T-helper 17 cell (primary cell): Measurements from ENCODE around the gene PACRG. TPM values are rescaled to one million over a fixed set of nuclear protein-coding genes. Genes with fewer than 3 reads are reported as not detected.
"Not testable (repeated sequence)": the region's sequence is repeated elsewhere in the genome, so short reads cannot be mapped to it uniquely, and the experiment has no call there.

Experiments used
- ATAC-seq: fragments of 150-1000 bp; cut with Tn5 transposase; 2 replicates; pipeline ENCODE4 v1.10.0; 2021; ENCODE audit warnings: mild to moderate bottlenecking, moderate library complexity
- DNase-seq, 3 donors: peaks; one replicate each; pipeline versions ENCODE4 v3.0.0 to v3.0.0-alpha.2; 2020 to 2021
- H3K9me3 ChIP-seq: one replicate; pipeline ENCODE4 v1.7.0; 2013; ENCODE audit warnings: low read length, mild to moderate bottlenecking; ENCODE audit not compliant: control insufficient read depth, poor library complexity, severe bottlenecking
- H3K27ac Mint-ChIP-seq: one replicate; pipeline ENCODE4 v1.8.0; 2022; ENCODE audit warnings: mild to moderate bottlenecking, moderate library complexity, mixed read lengths
- H3K27me3 Mint-ChIP-seq: one replicate; pipeline ENCODE4 v1.8.0; 2022; ENCODE audit warnings: mixed read lengths
- H3K36me3 Mint-ChIP-seq: one replicate; pipeline ENCODE4 v1.8.0; 2022; ENCODE audit warnings: low read depth, mixed read lengths
- H3K4me1 Mint-ChIP-seq: one replicate; pipeline ENCODE4 v1.8.0; 2022; ENCODE audit warnings: mild to moderate bottlenecking, mixed read lengths
- H3K4me3 Mint-ChIP-seq: one replicate; pipeline ENCODE4 v1.8.0; 2022; ENCODE audit warnings: mild to moderate bottlenecking, moderate library complexity, mixed read lengths
- total RNA-seq, 4 donors: library from RNA in 2 of 4; stranded (reverse) in 2 of 4; gene quantifications; one replicate each; pipeline ENCODE4 v1.2.3 and lab custom pipeline; 2022 to 2026

The PACRG gene
- total RNA-seq, 2 donors from 2014 or later = 1.6 to 2.0 TPM

- no peaks in the 10 kb centered on the region for H3K36me3 Mint-ChIP-seq
- no peak overlapping the region for H3K27ac Mint-ChIP-seq
- DNase-seq (no peak), ATAC-seq (no peak)
- no peaks in the 10 kb centered on the region for H3K27me3 Mint-ChIP-seq
- no peaks in the 10 kb centered on the region for H3K4me1 Mint-ChIP-seq
- H3K4me3 Mint-ChIP-seq = no peak overlapping the region
- no peaks in the 10 kb centered on the region for H3K9me3 ChIP-seq
Observed at GRCh38 chr6:162957062-162957461, 229.3 kb downstream of the PACRG start.

DNA sequence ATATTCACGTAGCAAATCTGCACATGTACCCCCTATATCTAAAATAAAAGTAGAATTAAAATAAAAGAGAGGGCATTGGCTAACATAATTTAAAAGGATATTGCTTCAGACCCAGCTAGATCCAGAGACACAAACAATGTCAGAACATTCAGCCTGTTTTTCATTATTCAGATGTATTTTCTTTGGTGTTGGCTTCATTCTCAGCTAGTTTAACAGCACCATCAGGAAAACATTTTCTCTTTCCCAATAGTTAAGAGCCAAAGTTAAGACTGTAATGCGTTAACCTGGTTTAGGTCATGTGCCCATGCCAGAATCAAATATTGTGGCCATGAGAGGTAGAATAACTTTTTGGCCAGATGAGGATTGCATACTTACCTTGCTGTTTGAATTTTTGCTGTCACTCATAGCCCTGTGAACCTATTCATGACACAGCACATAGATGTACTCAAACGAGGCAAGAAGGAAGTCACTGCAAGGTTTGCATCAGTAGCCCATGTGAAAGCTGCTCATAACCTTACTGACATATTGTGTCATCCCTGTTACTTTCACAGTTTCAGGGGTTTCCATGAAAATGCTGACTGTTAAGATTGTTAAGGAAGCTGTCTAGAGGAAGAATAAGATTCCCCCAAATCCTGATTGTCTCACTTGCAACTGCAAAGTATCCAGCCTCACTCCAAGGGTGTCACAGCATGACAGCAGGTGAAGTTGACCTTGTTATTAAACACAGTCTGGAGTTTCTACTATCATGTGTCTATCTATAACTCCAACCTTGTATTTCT is 233.1 kb downstream of the PACRG start:
- ATAC-seq (no peak), DNase-seq (no peak)
- H3K9me3 ChIP-seq = no peaks in the 10 kb centered on the region
- Mint-ChIP-seq H3K4me3 (no peak overlapping the region), H3K36me3 (no peaks in the 10 kb centered on the region), H3K27me3 (no peaks in the 10 kb centered on the region), H3K4me1 (no peaks in the 10 kb centered on the region), H3K27ac (no peak overlapping the region)

- ATAC-seq (no peak), DNase-seq (no peak)
- Mint-ChIP-seq H3K36me3 (no peaks in the 10 kb centered on the region), H3K4me1 (no peaks in the 10 kb centered on the region), H3K27ac (no peak overlapping the region), H3K27me3 (no peaks in the 10 kb centered on the region), H3K4me3 (no peak overlapping the region)
- no peaks in the 10 kb centered on the region for H3K9me3 ChIP-seq
Observed at GRCh38 chr6:162962093-162962492, 234.3 kb downstream of the PACRG start.

DNA sequence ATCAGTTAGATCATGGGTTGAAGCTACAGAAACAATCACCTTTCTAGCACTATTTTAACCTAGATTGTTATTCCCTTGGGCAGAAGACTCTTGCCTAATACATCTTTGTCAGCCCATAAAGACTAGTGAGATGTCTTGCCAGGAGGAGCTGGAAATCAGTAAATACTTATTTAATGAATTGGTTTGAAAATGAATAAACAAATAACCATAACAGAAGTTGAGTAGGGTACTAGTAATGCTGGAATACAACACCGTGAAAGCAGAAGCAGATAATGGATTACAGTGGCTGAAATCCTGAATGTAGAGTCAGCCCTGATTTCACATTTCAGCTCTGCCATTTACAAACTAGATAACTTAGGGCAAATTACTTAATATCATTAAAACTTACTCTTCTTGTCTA is 236.1 kb downstream of the PACRG start:
- H3K4me1 Mint-ChIP-seq = no peaks in the 10 kb centered on the region
- no peaks in the 10 kb centered on the region for H3K36me3 Mint-ChIP-seq
- no peaks in the 10 kb centered on the region for H3K9me3 ChIP-seq
- no peak overlapping the region for H3K27ac Mint-ChIP-seq
- DNase-seq (no peak), ATAC-seq (no peak)
- no peaks in the 10 kb centered on the region for H3K27me3 Mint-ChIP-seq
- no peak overlapping the region for H3K4me3 Mint-ChIP-seq

DNA sequence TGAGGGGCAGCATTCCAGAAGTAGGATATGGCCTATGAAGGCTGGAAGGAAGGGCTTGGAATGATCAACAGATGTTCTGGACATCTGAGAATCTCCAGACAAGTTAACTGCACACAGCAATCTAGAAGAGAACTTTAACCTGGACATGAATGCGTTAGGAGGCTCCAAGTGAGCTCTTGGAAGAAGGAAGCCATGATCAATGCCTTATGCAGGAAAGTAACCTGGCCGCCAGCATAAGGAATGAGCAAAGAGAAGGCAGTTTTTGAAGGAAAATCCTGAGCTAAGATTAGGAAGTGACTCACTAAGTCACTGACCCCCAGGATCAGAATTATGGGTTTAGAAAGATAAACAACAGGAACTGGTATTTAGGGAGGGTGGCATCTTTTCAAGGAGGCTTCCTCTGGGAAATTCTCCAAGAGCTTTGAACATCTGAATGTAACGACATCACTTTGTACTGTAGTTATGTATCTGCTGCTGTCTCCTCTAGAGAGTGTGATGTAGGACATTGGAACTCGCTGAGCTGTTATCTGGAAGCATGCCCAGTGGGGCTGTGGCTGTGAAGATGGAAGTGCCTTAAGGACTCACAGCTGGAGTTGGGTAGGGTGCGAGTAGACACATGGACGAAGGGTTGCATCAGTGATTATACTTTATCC is 236.8 kb downstream of the PACRG start:
- no peak overlapping the region for H3K27ac Mint-ChIP-seq
- H3K4me3 Mint-ChIP-seq = no peak overlapping the region
- no peaks in the 10 kb centered on the region for H3K27me3 Mint-ChIP-seq
- ATAC-seq (no peak), DNase-seq (no peak)
- H3K9me3 ChIP-seq = no peaks in the 10 kb centered on the region
- no peaks in the 10 kb centered on the region for H3K36me3 Mint-ChIP-seq
- H3K4me1 Mint-ChIP-seq = no peaks in the 10 kb centered on the region

GRCh38 chr6:162965366-162965765 is 237.6 kb downstream of the PACRG start:
- H3K4me1 Mint-ChIP-seq = no peaks in the 10 kb centered on the region
- H3K9me3 ChIP-seq = no peaks in the 10 kb centered on the region
- ATAC-seq = no peak
- no peaks in the 10 kb centered on the region for H3K36me3 Mint-ChIP-seq
- H3K27me3 Mint-ChIP-seq = no peaks in the 10 kb centered on the region
- H3K4me3 Mint-ChIP-seq = no peak overlapping the region
- H3K27ac Mint-ChIP-seq = no peak overlapping the region
- DNase-seq = no peak

DNA sequence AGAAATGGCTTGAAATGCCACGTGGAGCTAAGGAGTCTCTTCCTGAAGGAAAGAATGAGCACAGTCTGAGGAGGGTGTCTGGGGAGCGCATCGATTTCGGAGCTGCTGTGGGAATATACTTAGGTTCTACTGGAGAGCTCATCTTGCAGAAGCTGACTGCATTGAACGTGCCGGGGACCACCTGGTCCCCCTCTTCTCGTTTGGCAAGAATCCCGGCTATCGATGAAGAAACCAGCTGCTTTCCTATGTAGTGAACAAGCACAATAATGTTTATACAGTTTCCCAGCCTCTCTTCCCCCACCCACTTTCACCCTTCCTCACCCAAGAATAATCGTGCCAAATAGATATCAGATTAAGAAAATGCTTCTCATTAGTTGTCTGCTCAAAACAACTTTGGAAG is 242.5 kb downstream of the PACRG start:
- H3K36me3 Mint-ChIP-seq = no peaks in the 10 kb centered on the region
- H3K27me3 Mint-ChIP-seq = no peaks in the 10 kb centered on the region
- H3K4me1 Mint-ChIP-seq = no peaks in the 10 kb centered on the region
- H3K9me3 ChIP-seq = no peaks in the 10 kb centered on the region
- DNase-seq = no peak
- H3K27ac Mint-ChIP-seq = no peak overlapping the region
- H3K4me3 Mint-ChIP-seq = no peak overlapping the region
- ATAC-seq = no peak

DNA sequence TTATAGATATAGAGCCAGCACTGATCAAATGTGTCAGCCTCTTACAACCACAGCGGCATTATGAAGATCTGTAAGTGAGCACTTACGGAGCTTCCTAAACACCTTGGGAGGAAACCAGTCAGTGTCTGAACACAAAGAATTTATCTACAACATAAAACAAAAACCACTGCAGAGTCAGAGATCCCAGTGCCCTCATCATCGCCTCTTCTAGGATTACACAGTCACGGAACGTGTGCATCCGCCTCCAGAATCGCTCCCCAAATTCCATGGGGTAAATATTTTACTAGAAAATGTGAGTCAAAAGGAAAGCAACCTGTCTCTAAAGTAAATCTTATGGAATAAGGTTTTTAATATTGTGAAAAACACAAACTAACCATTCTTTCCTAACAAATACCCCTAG is 243.6 kb downstream of the PACRG start:
- no peak overlapping the region for H3K4me3 Mint-ChIP-seq
- H3K4me1 Mint-ChIP-seq = no peaks in the 10 kb centered on the region
- no peak for ATAC-seq
- no peaks in the 10 kb centered on the region for H3K27me3 Mint-ChIP-seq
- DNase-seq = no peak
- H3K36me3 Mint-ChIP-seq = no peaks in the 10 kb centered on the region
- H3K27ac Mint-ChIP-seq = no peak overlapping the region
- H3K9me3 ChIP-seq = no peaks in the 10 kb centered on the region

GRCh38 chr6:162973151-162973872 is 245.5 kb downstream of the PACRG start:
- DNase-seq (no peak), ATAC-seq (no peak)
- Mint-ChIP-seq H3K4me1 (no peaks in the 10 kb centered on the region), H3K27ac (no peak overlapping the region), H3K27me3 (no peaks in the 10 kb centered on the region), H3K36me3 (no peaks in the 10 kb centered on the region), H3K4me3 (no peak overlapping the region)
- H3K9me3 ChIP-seq = peaks cover 1% of the 10 kb centered on the region

DNA sequence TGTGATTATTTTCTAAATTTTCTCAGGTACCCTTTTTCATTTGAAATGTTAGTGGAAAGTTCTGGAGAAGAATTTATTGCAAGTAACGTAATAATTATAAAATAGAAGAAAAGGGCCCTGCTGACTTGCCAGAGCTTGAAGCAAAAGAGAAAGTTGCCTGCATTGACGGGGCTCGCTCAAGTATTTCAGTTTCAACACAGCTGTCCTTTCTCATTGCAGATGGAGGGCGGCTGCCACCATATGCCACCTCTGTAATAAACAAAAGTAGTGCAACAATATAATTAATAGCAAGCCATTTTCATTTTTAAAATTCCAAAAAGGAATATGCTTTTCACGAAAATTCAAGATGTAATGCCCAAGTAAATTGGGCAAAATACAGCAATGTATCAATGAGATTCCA is 246.2 kb downstream of the PACRG start:
- H3K9me3 ChIP-seq = peaks cover 3% of the 10 kb centered on the region

GRCh38 chr6:162974685-162975084 is 246.9 kb downstream of the PACRG start:
- ATAC-seq = no peak
- H3K4me3 Mint-ChIP-seq = no peak overlapping the region
- H3K4me1 Mint-ChIP-seq = no peaks in the 10 kb centered on the region
- no peak for DNase-seq
- no peak overlapping the region for H3K27ac Mint-ChIP-seq
- H3K36me3 Mint-ChIP-seq = no peaks in the 10 kb centered on the region
- no peaks in the 10 kb centered on the region for H3K27me3 Mint-ChIP-seq
- peaks cover 3% of the 10 kb centered on the region for H3K9me3 ChIP-seq

More for the DNA sequence above, 246.2 kb downstream of the PACRG start:
- Mint-ChIP-seq H3K27me3 (no peaks in the 10 kb centered on the region), H3K36me3 (no peaks in the 10 kb centered on the region), H3K27ac (no peak overlapping the region), H3K4me3 (no peak overlapping the region), H3K4me1 (no peaks in the 10 kb centered on the region)
- no peak for DNase-seq
- no peak for ATAC-seq

DNA sequence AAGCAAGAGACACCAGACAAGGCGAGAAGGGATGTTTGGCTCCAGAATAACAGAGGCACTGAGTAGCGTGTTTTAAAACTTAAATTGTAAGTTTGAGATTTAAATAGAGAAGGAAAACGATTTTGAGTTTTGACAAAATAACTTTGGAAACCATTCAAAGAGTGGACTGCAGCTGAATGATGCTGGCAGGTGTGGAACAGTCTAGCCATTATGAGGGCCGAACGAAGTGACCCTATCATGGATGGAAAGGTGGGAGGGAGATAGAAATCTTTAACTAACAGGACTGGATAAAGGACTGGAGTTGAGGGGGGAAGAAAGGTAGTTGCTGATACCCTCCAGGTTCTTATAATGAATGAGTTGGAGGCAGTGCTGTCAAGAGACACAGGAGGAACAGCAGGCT is 248.4 kb downstream of the PACRG start:
- ATAC-seq (no peak), DNase-seq (no peak)
- H3K27me3 Mint-ChIP-seq = no peaks in the 10 kb centered on the region
- peaks cover 3% of the 10 kb centered on the region for H3K9me3 ChIP-seq
- no peaks in the 10 kb centered on the region for H3K4me1 Mint-ChIP-seq
- H3K27ac Mint-ChIP-seq = no peak overlapping the region
- H3K4me3 Mint-ChIP-seq = no peak overlapping the region
- H3K36me3 Mint-ChIP-seq = no peaks in the 10 kb centered on the region

GRCh38 chr6:162983234-162983633 is 255.5 kb downstream of the PACRG start:
- not testable (repeated sequence) for H3K4me3 Mint-ChIP-seq, H3K9me3 ChIP-seq, ATAC-seq, H3K36me3 Mint-ChIP-seq, H3K27me3 Mint-ChIP-seq, DNase-seq, H3K27ac Mint-ChIP-seq, H3K4me1 Mint-ChIP-seq
